ENCODE data around the gene LRP1B.
"Not testable (repeated sequence)": the region's sequence is repeated elsewhere in the genome, so short reads cannot be mapped to it uniquely, and the experiment has no call there.

Gene LRP1B

DNA sequence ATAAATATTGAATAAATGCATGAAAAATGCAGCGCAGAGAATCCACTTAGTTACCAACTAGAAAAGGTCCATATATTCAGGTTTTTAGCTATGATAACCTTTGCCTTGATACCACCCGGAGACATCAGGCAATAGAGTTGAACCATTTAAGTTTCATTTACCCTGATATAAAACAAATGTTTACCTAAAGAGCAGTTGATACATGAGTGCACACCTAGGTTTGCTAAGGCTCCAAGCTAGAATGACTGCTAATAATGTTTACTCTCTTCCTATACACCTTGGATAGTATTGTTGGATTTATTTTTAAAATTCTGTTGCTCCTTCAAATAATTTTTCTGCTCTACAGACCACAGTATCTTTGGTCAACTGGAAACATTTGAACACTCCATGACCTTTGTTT lies 1463.6 kb downstream of the LRP1B start:
- H3K9me3 ChIP-seq (ENCODE audit: control insufficient read depth in 1 of 2, low read length in 2 of 2) = no peaks in the 10 kb centered on the region
- H3K27me3 ChIP-seq (ENCODE audit: low read depth, low read length) = no peaks in the 10 kb centered on the region
- no peaks in the 10 kb centered on the region for H3K36me3 ChIP-seq (ENCODE audit: control insufficient read depth in 1 of 2, insufficient read depth in 2 of 2, low read length in 2 of 2)
- no peak overlapping the region for H3K4me3 ChIP-seq (ENCODE audit: low read depth in 1 of 2, low read length in 2 of 2)
- H3K27ac ChIP-seq (ENCODE audit: low read length) = no peak overlapping the region
- H3K4me1 ChIP-seq (ENCODE audit: control insufficient read depth in 1 of 2, insufficient read depth in 2 of 2, low read length in 2 of 2) = no peaks in the 10 kb centered on the region

DNA sequence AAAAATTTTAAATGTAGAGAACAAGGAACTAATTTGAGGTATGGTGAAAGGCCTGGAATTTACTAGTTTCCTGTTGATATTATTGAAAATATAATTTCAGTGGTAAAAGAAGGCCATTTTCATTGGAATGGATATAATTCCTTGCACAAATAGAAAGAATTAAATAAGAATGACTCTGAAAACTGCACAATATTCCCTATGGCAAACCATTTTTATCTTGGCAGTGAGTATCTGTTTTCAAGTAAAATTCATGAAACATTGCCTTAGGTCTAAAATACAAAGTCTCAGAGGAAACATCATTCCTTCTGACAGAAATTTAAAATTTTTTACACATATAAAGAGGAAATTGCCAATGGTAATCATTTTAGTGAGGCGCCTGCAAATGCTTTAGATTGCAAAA lies 1468.3 kb downstream of the LRP1B start:
- H3K9me3 ChIP-seq (ENCODE audit: control insufficient read depth in 1 of 2, low read length in 2 of 2) = no peaks in the 10 kb centered on the region
- no peak overlapping the region for H3K4me3 ChIP-seq (ENCODE audit: low read depth in 1 of 2, low read length in 2 of 2)
- H3K4me1 ChIP-seq (ENCODE audit: control insufficient read depth in 1 of 2, insufficient read depth in 2 of 2, low read length in 2 of 2) = no peaks in the 10 kb centered on the region
- H3K36me3 ChIP-seq (ENCODE audit: control insufficient read depth in 1 of 2, insufficient read depth in 2 of 2, low read length in 2 of 2) = no peaks in the 10 kb centered on the region
- H3K27ac ChIP-seq (ENCODE audit: low read length) = no peak overlapping the region
- H3K27me3 ChIP-seq (ENCODE audit: low read depth, low read length) = no peaks in the 10 kb centered on the region

DNA sequence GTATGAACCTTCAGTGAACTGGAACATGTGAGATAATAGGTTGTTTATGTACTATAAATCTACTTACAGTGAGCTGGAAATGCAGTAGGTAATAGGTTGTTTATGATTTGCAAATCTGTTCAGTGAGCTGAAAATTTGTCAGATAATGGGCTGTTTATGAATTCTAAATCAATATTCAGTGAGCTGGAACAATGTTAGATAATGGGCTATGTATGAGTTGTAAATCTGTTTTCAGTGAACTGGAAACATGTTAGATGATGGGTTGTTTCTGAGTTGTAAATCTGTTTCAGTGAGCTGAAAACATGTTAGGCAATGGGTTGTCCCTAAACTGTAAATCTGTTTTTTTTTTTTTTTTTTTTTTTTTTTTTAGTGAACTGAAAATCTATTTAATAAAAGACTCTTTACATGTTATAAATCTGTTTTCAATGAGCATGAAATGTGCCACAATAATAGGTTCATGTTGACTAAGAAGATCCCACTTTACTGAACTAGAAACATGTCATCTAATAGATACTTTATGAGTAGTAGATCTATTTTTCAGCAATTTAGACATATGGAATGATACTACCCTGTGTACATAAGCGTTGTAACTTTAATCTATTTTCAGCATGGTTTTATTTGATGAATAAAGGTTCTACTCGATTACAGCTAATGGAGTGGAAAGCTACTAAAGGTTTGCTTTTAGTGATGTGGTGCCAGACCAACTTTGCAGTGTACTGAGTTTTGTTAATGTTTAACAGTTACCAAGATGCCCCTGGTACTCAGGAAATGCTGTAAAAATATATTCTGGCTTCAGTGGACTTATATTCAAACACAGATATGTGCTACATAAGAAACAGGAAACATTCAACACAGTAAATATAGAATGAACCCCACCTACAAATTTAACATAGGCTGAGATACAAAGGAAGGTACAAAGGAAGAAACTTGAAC lies 1471.8 kb downstream of the LRP1B start:
- no peak overlapping the region for H3K27ac ChIP-seq (ENCODE audit: low read length)
- H3K27me3 ChIP-seq (ENCODE audit: low read depth, low read length) = no peaks in the 10 kb centered on the region
- no peaks in the 10 kb centered on the region for H3K36me3 ChIP-seq (ENCODE audit: control insufficient read depth in 1 of 2, insufficient read depth in 2 of 2, low read length in 2 of 2)
- no peaks in the 10 kb centered on the region for H3K9me3 ChIP-seq (ENCODE audit: control insufficient read depth in 1 of 2, low read length in 2 of 2)
- no peak overlapping the region for H3K4me3 ChIP-seq (ENCODE audit: low read depth in 1 of 2, low read length in 2 of 2)
- no peaks in the 10 kb centered on the region for H3K4me1 ChIP-seq (ENCODE audit: control insufficient read depth in 1 of 2, insufficient read depth in 2 of 2, low read length in 2 of 2)

DNA sequence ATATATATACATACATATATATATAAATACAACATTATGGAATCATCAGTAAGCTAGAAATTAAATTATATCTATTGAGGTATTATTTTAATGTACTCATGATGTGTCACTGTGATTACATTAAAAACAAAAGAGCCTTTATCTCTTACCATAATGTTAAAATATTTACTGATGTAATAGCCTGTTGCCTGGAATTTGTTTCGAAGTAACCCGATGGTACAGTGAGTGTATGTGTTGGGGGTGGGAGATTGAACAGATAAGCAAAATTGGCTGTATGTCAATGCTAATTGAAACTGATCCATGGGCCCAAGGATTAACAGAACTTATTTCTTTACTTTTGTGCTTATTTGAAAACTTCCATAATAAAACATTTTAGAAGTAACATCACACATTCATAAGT lies 1473.2 kb downstream of the LRP1B start:
- Histone ChIP-seq H3K27ac (ENCODE audit: low read length) (no peak overlapping the region), H3K36me3 (ENCODE audit: control insufficient read depth in 1 of 2, insufficient read depth in 2 of 2, low read length in 2 of 2) (no peaks in the 10 kb centered on the region), H3K4me3 (ENCODE audit: low read depth in 1 of 2, low read length in 2 of 2) (no peak overlapping the region), H3K27me3 (ENCODE audit: low read depth, low read length) (no peaks in the 10 kb centered on the region), H3K4me1 (ENCODE audit: control insufficient read depth in 1 of 2, insufficient read depth in 2 of 2, low read length in 2 of 2) (no peaks in the 10 kb centered on the region), H3K9me3 (ENCODE audit: control insufficient read depth in 1 of 2, low read length in 2 of 2) (no peaks in the 10 kb centered on the region)

DNA sequence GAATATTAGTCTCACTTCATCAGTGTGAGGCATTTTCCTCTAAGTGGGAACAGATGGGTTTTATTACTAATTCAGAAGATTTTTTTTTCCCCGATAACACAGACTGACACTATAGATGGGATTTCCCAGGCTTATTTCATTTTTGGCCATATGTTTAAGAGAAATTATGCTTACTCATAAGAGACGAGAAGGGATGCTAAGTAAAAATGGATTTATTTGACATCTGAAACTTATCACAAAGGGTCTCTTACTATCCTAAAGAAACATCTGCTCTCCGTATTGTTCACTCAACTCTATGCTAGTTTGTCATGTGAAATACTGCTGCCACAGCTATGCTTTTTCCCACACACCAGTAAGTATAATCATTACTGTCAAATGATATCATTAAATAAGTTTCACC lies 1476.3 kb downstream of the LRP1B start:
- no peaks in the 10 kb centered on the region for H3K9me3 ChIP-seq (ENCODE audit: control insufficient read depth in 1 of 2, low read length in 2 of 2)
- H3K4me1 ChIP-seq (ENCODE audit: control insufficient read depth in 1 of 2, insufficient read depth in 2 of 2, low read length in 2 of 2) = no peaks in the 10 kb centered on the region
- H3K27me3 ChIP-seq (ENCODE audit: low read depth, low read length) = no peaks in the 10 kb centered on the region
- H3K4me3 ChIP-seq (ENCODE audit: low read depth in 1 of 2, low read length in 2 of 2) = no peak overlapping the region
- H3K36me3 ChIP-seq (ENCODE audit: control insufficient read depth in 1 of 2, insufficient read depth in 2 of 2, low read length in 2 of 2) = no peaks in the 10 kb centered on the region
- no peak overlapping the region for H3K27ac ChIP-seq (ENCODE audit: low read length)

DNA sequence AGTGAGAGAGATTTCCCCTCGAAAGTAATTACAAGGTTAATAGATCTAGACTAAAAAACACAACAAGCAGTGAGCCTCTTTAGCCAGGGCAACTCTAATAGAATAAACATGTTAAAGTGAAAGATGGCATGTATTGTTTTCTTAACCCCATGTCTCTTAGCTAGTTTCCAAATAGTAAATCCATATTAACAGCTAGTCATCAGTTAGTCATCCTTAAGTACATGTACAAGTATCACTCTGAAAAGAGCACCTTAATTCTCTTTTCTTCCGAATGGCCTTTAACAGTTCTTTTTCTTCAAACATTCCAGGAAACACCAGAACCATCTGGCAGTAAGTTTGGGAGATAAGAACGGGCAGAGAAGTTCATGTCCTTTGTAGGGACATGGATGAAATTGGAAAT lies 1480.0 kb downstream of the LRP1B start:
- Histone ChIP-seq H3K4me3 (ENCODE audit: low read depth in 1 of 2, low read length in 2 of 2) (no peak overlapping the region), H3K27ac (ENCODE audit: low read length) (no peak overlapping the region), H3K36me3 (ENCODE audit: control insufficient read depth in 1 of 2, insufficient read depth in 2 of 2, low read length in 2 of 2) (no peaks in the 10 kb centered on the region), H3K9me3 (ENCODE audit: control insufficient read depth in 1 of 2, low read length in 2 of 2) (no peaks in the 10 kb centered on the region), H3K4me1 (ENCODE audit: control insufficient read depth in 1 of 2, insufficient read depth in 2 of 2, low read length in 2 of 2) (no peaks in the 10 kb centered on the region), H3K27me3 (ENCODE audit: low read depth, low read length) (no peaks in the 10 kb centered on the region)

DNA sequence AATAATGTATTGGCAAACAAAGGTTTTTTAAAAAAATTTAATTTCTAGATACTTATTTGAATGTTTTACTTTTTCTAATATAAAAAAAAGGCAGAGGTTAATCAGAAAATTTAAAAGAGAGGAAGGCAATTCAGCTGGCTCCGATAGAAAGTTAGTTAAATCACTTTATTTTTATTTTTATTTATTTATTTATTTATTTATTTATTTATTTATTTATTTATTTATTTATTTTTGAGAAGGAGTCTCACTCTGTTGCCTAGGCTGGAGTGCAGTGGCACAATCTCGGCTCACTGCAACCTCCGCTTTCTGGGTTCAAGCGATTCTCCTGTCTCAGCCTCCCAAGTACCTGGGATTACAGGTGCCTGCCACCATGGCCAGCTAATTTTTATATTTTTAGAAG lies 1480.7 kb downstream of the LRP1B start:
- not testable (repeated sequence) for H3K4me3 ChIP-seq (ENCODE audit: low read depth in 1 of 2, low read length in 2 of 2); H3K36me3 ChIP-seq (ENCODE audit: control insufficient read depth in 1 of 2, insufficient read depth in 2 of 2, low read length in 2 of 2)

DNA sequence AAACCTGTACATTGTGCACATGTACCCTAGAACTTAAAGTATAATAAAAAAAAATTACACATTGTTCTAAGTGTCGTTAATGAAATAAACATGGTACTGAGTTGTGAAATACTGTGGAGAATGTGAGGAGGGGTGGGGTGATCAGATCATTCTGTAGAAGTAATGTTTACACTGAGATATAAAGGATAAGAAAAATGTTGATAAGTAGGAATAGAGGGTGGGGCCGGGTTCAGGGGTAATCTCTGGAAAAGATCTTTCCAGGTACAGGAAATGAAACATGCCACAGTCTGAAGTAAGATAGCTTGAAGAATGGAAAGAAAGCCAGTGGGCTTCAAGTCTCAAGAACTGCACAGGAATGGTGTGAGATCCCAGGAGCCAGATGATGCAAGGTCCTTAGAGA lies 1482.4 kb downstream of the LRP1B start:
- Histone ChIP-seq H3K36me3 (ENCODE audit: control insufficient read depth in 1 of 2, insufficient read depth in 2 of 2, low read length in 2 of 2) (no peaks in the 10 kb centered on the region), H3K4me3 (ENCODE audit: low read depth in 1 of 2, low read length in 2 of 2) (no peak overlapping the region), H3K4me1 (ENCODE audit: control insufficient read depth in 1 of 2, insufficient read depth in 2 of 2, low read length in 2 of 2) (no peaks in the 10 kb centered on the region), H3K9me3 (ENCODE audit: control insufficient read depth in 1 of 2, low read length in 2 of 2) (no peaks in the 10 kb centered on the region), H3K27ac (ENCODE audit: low read length) (no peak overlapping the region), H3K27me3 (ENCODE audit: low read depth, low read length) (no peaks in the 10 kb centered on the region)

More for the DNA sequence above, 1480.7 kb downstream of the LRP1B start:
- not testable (repeated sequence) for H3K9me3 ChIP-seq (ENCODE audit: control insufficient read depth in 1 of 2, low read length in 2 of 2); H3K4me1 ChIP-seq (ENCODE audit: control insufficient read depth in 1 of 2, insufficient read depth in 2 of 2, low read length in 2 of 2); H3K27ac ChIP-seq (ENCODE audit: low read length); H3K27me3 ChIP-seq (ENCODE audit: low read depth, low read length)

DNA sequence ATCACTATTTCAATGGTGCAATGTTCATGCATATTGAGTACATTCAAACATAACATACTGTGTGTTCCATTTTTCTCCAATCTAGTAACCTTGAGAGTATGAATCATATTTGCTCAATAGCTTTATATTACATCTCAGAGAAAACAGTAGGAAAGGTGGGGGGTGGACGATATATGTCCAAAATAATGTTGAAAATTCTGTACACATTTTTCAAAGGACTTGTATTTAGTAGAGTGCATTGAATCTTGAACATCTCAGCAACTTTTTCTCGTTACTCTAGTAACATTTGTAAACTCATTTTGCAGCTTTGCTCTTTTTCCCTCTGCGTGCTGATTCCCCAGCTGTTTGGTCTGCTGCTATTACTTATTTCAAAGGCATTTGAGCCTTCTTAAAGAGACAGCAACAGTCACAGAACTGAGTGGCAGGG lies 1487.0 kb downstream of the LRP1B start:
- Histone ChIP-seq H3K9me3 (ENCODE audit: control insufficient read depth in 1 of 2, low read length in 2 of 2) (no peaks in the 10 kb centered on the region), H3K4me3 (ENCODE audit: low read depth in 1 of 2, low read length in 2 of 2) (no peak overlapping the region), H3K27ac (ENCODE audit: low read length) (no peak overlapping the region), H3K4me1 (ENCODE audit: control insufficient read depth in 1 of 2, insufficient read depth in 2 of 2, low read length in 2 of 2) (no peaks in the 10 kb centered on the region), H3K27me3 (ENCODE audit: low read depth, low read length) (no peaks in the 10 kb centered on the region), H3K36me3 (ENCODE audit: control insufficient read depth in 1 of 2, insufficient read depth in 2 of 2, low read length in 2 of 2) (no peaks in the 10 kb centered on the region)

DNA sequence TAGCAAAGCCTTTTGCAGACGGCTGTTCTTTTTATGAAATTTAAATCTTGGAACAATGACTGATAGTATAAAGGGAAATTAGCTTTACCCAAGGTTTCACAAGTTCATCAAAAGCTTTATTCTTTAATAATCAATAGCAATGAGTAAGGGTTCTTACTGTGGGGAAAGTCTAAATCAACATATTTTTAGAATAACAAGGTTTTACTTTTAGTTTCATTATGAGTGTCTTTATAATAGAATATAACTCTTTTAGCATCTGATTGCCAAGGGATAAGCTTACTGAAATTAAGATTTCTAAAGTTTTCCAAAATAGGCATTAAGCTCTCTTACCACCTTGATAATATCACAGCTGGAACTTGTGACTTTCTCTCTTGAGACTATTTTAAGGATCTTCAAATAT lies 1489.7 kb downstream of the LRP1B start:
- Histone ChIP-seq H3K4me3 (ENCODE audit: low read depth in 1 of 2, low read length in 2 of 2) (no peak overlapping the region), H3K27ac (ENCODE audit: low read length) (no peak overlapping the region), H3K27me3 (ENCODE audit: low read depth, low read length) (no peaks in the 10 kb centered on the region)

DNA sequence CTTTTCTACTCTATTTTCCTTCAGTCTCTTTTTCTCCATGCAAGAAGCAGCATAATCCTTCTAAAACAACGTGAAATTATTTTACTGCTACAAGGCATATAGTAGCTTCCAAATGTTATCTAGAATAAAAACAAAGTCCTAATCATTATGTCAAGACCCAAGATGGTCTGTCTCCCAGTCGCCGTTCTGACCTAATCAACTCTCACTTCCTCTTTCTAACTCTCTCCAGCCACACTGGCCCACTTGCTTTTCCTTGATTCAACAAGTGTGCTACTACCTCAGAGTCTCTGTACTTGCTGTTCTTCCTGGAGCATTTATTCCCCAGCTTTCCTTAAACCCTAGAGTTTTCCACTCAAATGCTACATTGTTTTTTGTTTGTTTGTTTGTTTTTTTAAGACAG lies 1491.2 kb downstream of the LRP1B start:
- no peaks in the 10 kb centered on the region for H3K36me3 ChIP-seq (ENCODE audit: control insufficient read depth in 1 of 2, insufficient read depth in 2 of 2, low read length in 2 of 2)
- no peak overlapping the region for H3K4me3 ChIP-seq (ENCODE audit: low read depth in 1 of 2, low read length in 2 of 2)
- no peaks in the 10 kb centered on the region for H3K27me3 ChIP-seq (ENCODE audit: low read depth, low read length)
- no peak overlapping the region for H3K27ac ChIP-seq (ENCODE audit: low read length)
- no peaks in the 10 kb centered on the region for H3K9me3 ChIP-seq (ENCODE audit: control insufficient read depth in 1 of 2, low read length in 2 of 2)
- H3K4me1 ChIP-seq (ENCODE audit: control insufficient read depth in 1 of 2, insufficient read depth in 2 of 2, low read length in 2 of 2) = no peaks in the 10 kb centered on the region

More for the DNA sequence above, 1489.7 kb downstream of the LRP1B start:
- Histone ChIP-seq H3K36me3 (ENCODE audit: control insufficient read depth in 1 of 2, insufficient read depth in 2 of 2, low read length in 2 of 2) (no peaks in the 10 kb centered on the region), H3K9me3 (ENCODE audit: control insufficient read depth in 1 of 2, low read length in 2 of 2) (no peaks in the 10 kb centered on the region), H3K4me1 (ENCODE audit: control insufficient read depth in 1 of 2, insufficient read depth in 2 of 2, low read length in 2 of 2) (no peaks in the 10 kb centered on the region)

DNA sequence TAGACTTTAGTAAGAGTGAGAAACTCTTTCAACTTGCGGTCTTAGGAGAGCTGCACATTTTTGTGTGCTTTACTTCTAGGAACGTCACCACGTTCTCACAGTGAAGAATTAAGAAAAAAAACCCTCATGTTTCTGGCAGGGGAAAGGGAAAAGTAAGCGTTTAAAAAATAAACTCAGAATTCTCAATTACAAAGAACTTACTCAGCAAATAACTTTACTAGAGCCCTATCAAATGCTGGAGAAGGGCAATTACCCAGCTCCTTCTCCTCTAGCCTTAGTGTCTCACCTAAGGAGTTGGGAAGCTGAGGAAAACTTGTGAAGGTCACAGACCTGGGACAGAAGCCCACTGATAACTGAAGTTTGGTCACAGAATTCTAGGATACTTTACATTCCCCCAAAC lies 1500.3 kb downstream of the LRP1B start:
- Histone ChIP-seq H3K27ac (ENCODE audit: low read length) (no peak overlapping the region), H3K27me3 (ENCODE audit: low read depth, low read length) (no peaks in the 10 kb centered on the region), H3K36me3 (ENCODE audit: control insufficient read depth in 1 of 2, insufficient read depth in 2 of 2, low read length in 2 of 2) (no peaks in the 10 kb centered on the region), H3K4me1 (ENCODE audit: control insufficient read depth in 1 of 2, insufficient read depth in 2 of 2, low read length in 2 of 2) (no peaks in the 10 kb centered on the region), H3K4me3 (ENCODE audit: low read depth in 1 of 2, low read length in 2 of 2) (no peak overlapping the region), H3K9me3 (ENCODE audit: control insufficient read depth in 1 of 2, low read length in 2 of 2) (no peaks in the 10 kb centered on the region)

Measured in muscle layer of duodenum (tissue), 2 donors.